ENCODE results near the gene CTNNA3.

GRCh38 chr10:66223656-66224055 is 1472.3 kb downstream of the CTNNA3 start:
- TF ChIP-seq GLI2 (tag by site-specific recombination; IDR thresholded peaks at IDR 0.05; ENCODE audit: borderline replicate concordance, low read depth) (no peak), ZSCAN4 (tag by site-specific recombination; IDR thresholded peaks at IDR 0.05) (no peak)
